ENCODE results near the gene PDS5B. TPM values are rescaled to one million over a fixed set of nuclear protein-coding genes. Genes with fewer than 3 reads are reported as not detected.
"Not testable (repeated sequence)": the region's sequence is repeated elsewhere in the genome, so short reads cannot be mapped to it uniquely, and the experiment has no call there.

PDS5B gene
- total RNA-seq, 1 donor from 2014 or later: 49.0 TPM

DNA sequence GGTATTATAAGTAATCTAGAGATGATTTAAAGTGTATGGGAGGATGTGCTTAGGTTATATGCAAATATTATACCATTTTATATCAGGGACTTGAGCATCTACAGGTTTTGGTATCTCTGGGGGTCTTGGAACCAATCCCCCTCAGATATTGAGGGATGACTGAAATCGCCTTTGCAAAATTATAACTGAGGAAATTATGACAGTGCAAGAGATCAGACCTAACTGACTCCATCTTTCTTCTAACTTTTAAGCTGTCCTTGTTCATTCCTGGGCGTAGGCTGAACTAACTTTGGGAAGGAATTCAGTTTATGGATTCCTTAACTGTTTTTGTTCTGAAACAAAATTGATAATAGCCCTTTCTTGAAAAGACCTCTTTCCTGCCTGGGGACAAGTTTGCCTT is 239.2 kb downstream of the PDS5B start:
- TF ChIP-seq, protein P1, sequence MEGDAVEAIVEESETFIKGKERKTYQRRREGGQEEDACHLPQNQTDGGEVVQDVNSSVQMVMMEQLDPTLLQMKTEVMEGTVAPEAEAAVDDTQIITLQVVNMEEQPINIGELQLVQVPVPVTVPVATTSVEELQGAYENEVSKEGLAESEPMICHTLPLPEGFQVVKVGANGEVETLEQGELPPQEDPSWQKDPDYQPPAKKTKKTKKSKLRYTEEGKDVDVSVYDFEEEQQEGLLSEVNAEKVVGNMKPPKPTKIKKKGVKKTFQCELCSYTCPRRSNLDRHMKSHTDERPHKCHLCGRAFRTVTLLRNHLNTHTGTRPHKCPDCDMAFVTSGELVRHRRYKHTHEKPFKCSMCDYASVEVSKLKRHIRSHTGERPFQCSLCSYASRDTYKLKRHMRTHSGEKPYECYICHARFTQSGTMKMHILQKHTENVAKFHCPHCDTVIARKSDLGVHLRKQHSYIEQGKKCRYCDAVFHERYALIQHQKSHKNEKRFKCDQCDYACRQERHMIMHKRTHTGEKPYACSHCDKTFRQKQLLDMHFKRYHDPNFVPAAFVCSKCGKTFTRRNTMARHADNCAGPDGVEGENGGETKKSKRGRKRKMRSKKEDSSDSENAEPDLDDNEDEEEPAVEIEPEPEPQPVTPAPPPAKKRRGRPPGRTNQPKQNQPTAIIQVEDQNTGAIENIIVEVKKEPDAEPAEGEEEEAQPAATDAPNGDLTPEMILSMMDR (IDR thresholded peaks at IDR 0.05): no peak
- Mint-ChIP-seq H3K4me3 (ENCODE audit: unreplicated experiment) (no peak overlapping the region), H3K36me3 (ENCODE audit: low read depth) (no peaks in the 10 kb centered on the region), H3K27me3 (ENCODE audit: low read depth) (no peaks in the 10 kb centered on the region), H3K9me3 (ENCODE audit: low read depth) (no peaks in the 10 kb centered on the region), H3K27ac (ENCODE audit: unreplicated experiment) (peak overlapping the region; percentile 50), H3K4me1 (ENCODE audit: low read depth) (peaks cover 38% of the 10 kb centered on the region)
- no peak for DNase-seq (ENCODE audit: low spot score)

DNA sequence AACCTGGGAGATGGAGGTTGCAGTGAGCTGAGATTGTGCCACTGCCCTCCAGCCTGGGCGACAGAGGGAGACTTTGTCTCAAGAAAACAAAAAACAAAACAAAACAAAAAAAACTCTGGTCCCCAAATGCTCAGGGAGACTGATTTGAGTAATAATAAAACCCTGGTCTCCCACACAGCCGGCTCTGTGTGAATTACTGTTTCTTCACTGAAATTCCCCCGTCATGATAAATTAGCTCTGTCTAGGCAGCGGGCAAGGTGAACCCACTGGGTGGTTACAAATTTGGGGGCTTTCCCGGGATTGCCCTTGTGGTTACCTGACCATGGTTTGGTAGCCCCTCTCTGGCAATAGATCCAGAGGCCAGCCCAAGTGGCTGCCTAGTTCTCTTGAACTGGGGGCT is 240.1 kb downstream of the PDS5B start:
- H3K4me1 Mint-ChIP-seq (ENCODE audit: low read depth): peaks cover 41% of the 10 kb centered on the region
- not testable (repeated sequence) for H3K27me3 Mint-ChIP-seq (ENCODE audit: low read depth); H3K27ac Mint-ChIP-seq (ENCODE audit: unreplicated experiment); DNase-seq (ENCODE audit: low spot score); H3K4me3 Mint-ChIP-seq (ENCODE audit: unreplicated experiment); H3K9me3 Mint-ChIP-seq (ENCODE audit: low read depth); H3K36me3 Mint-ChIP-seq (ENCODE audit: low read depth)

Other genes with a start within 250 kb of the PDS5B start
- gene N4BP2L1, start 158.3 kb upstream of the PDS5B start, total RNA-seq: 3.3 to 3.9 TPM (median 3.7 TPM) in 3 replicates
- gene N4BP2L2, start 47.7 kb upstream of the PDS5B start, total RNA-seq: 87.3 to 100 TPM (median 90.0 TPM) in 3 replicates